Medulla oblongata (tissue), 1 donor: Measurements from ENCODE around the gene LATS2.
"Not testable (repeated sequence)": the region's sequence is repeated elsewhere in the genome, so short reads cannot be mapped to it uniquely, and the experiment has no call there.

Experiments used
- DNase-seq: peaks from one replicate; pipeline ENCODE4 v3.0.0-alpha.2; 2015; ENCODE audit errors: extremely low spot score

LATS2 gene

GRCh38 chr13:20967340-20967739 is 94.0 kb downstream of the LATS2 start:
- no peak for DNase-seq

- no peak for DNase-seq
These were observed 96.5 kb downstream of the LATS2 start for GRCh38 chr13:20964904-20965303.

GRCh38 chr13:20961663-20962062 is 99.7 kb downstream of the LATS2 start:
- DNase-seq, result not testable (repeated sequence)

GRCh38 chr13:20960663-20961309 is 100.6 kb downstream of the LATS2 start:
- DNase-seq, result no peak

GRCh38 chr13:20957049-20957620 is 104.3 kb downstream of the LATS2 start:
- DNase-seq, result not testable (repeated sequence)

GRCh38 chr13:20955496-20955895 is 105.9 kb downstream of the LATS2 start:
- no peak for DNase-seq

- DNase-seq, result no peak
These were observed 108.0 kb downstream of the LATS2 start for GRCh38 chr13:20953245-20953931.

GRCh38 chr13:20952838-20953237 is 108.5 kb downstream of the LATS2 start:
- no peak for DNase-seq

GRCh38 chr13:20948001-20948400 is 113.4 kb downstream of the LATS2 start:
- not testable (repeated sequence) for DNase-seq

- DNase-seq, result peak; percentile 14
These were observed 115.4 kb downstream of the LATS2 start for GRCh38 chr13:20945952-20946383.

GRCh38 chr13:20942938-20943559 is 118.3 kb downstream of the LATS2 start:
- no peak for DNase-seq

- not testable (repeated sequence) for DNase-seq
These were observed 120.9 kb downstream of the LATS2 start for GRCh38 chr13:20940511-20940910.

- DNase-seq, result no peak
These were observed 121.3 kb downstream of the LATS2 start for GRCh38 chr13:20940083-20940482.

- no peak for DNase-seq
These were observed 121.7 kb downstream of the LATS2 start for GRCh38 chr13:20939662-20940061.

- no peak for DNase-seq
These were observed 123.1 kb downstream of the LATS2 start for GRCh38 chr13:20938302-20938701.

- DNase-seq, result no peak
These were observed 133.7 kb downstream of the LATS2 start for GRCh38 chr13:20927596-20928257.

GRCh38 chr13:20925395-20925790 is 136.0 kb downstream of the LATS2 start:
- DNase-seq, result not testable (repeated sequence)

GRCh38 chr13:20924758-20925394 is 136.5 kb downstream of the LATS2 start:
- DNase-seq, result peak; percentile 86

- DNase-seq, result no peak
These were observed 138.1 kb downstream of the LATS2 start for GRCh38 chr13:20923272-20923671.
